HG03565 (cell line): Measurements from ENCODE around the gene DGKI.

Experiments
- ATAC-seq: cut with Tn5 transposase; IDR thresholded peaks from one replicate; pipeline ENCODE4 v1.9.1; 2021; ENCODE audit warnings: mild to moderate bottlenecking, moderate library complexity; ENCODE audit not compliant: unreplicated experiment

Gene DGKI

GRCh38 chr7:137846827-137847567 is at the start of gene DGKI:
Gene DGKI, minus strand, starts transcription at chr7:137846974.
- ATAC-seq = peak; percentile 44

GRCh38 chr7:137895301-137896221 is 48.8 kb upstream of the DGKI start:
- ATAC-seq = peak; percentile 74

GRCh38 chr7:137893143-137893742 is 46.5 kb upstream of the DGKI start:
- no peak for ATAC-seq

- no peak for ATAC-seq
These were observed 44.4 kb upstream of the DGKI start for GRCh38 chr7:137891016-137891655.

GRCh38 chr7:137890449-137890921 is 43.7 kb upstream of the DGKI start:
- no peak for ATAC-seq

GRCh38 chr7:137888241-137888640 is 41.5 kb upstream of the DGKI start:
- ATAC-seq = no peak

GRCh38 chr7:137886746-137887145 is 40.0 kb upstream of the DGKI start:
- ATAC-seq = no peak

GRCh38 chr7:137886281-137886680 is 39.5 kb upstream of the DGKI start:
- no peak for ATAC-seq

DNA sequence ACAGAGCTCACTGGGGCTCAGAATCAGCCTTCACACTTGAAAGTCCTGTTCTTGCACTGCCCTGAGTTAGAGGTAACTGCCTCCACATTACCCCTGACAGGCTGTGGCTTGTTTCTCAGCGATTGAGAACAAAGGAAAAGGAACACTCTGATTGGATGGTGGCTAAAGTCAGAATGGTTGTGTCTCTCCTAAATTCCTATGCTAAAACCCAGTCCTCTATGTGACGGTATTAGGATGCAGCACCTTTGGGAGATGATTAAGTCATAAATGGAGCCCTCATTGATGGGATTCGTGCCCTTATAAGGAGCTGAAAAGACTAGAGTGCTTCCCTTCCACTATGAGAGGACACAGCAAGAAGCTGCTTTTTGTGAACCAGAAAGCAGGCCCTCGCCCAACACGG is 38.9 kb upstream of the DGKI start:
- no peak for ATAC-seq

GRCh38 chr7:137882806-137883205 is 36.0 kb upstream of the DGKI start:
- no peak for ATAC-seq

- peak; percentile 96 for ATAC-seq
These were observed 35.5 kb upstream of the DGKI start for GRCh38 chr7:137882261-137882668.

DNA sequence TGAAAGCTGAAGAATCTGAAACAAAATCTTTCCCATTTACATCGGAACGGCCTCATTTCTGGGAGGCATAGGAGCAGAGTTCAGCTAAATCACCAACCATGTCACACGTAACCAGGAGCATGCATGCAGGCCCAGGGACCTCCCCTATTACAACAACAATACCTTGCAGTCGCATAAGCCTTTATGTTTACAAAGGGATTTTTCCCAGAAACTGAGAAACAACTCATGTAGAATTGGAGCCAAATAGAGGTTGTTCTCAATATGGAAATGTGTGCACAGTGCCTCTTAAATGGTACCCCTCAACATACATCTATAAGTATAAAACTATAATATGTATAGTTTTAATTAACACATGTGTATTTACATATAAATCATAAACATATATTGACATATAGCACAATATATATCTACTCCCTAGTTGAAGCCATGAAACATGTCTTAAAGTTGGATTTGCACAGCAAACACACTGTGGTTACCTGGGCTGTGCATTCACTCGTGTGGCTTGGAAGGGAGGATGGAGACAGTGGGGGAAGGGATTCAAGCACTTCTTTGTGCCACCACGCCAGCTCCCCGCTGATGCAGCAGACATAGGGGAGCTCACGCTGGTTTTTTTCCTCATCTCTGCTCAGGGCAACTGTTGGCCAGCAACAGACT is 35.0 kb upstream of the DGKI start:
- ATAC-seq = peak; percentile 7

DNA sequence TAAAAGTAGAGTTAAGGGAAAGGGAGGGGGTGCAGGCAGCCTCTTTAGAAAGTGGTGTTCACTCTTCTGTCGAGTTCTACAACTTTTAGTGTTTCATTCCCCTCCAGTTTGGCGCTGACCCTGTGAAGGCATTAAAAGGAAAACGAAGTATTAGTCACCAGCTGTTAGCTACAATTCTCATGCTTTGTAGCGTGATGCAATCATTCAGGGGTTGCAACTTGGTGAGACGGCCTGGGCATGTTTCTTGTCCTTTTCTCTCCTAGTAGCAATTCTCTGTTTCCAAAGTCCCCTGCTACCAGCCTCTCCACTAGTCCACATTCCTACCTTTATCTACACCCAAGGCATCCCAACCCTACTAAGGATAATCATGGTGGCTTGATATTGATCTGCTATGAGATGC is 33.7 kb upstream of the DGKI start:
- no peak for ATAC-seq

DNA sequence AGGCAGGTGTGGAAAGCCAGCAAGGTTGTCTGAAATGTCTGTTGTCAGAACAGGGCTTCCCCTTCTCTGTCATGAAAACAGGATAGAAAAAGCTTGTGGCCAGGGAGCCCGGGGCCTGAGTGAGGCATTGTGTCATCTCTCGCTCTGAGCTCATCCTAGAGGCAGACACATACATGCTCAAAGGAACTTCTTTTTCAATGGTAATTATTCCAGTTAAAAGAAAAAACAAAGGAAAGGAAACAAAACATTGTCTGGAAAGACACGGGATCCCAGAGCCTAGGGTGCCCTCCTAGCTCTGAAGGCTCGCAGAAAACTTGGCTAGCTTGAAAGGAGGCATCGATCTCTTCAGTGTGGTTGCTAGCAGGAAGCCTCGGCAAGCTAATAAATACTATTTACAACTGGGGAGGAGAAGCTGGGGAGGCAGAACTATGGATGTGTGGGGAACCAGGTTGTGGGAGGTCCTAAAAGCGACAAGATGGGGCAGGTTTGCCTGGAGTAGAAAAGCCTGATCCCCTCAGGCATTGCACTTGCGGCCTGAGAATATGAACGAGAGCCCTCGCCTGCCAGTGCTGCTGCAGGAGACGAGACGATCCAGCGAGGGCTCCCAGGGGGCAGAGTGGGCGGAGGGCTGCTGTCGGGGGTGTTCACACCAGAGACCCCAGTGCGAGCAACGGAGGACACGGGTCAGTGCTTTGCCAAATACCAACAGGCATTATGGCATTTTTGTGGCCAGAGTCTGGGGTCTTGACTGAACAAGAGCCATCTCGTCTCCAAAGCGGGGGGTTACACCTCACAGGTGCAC is 32.8 kb upstream of the DGKI start:
- no peak for ATAC-seq

DNA sequence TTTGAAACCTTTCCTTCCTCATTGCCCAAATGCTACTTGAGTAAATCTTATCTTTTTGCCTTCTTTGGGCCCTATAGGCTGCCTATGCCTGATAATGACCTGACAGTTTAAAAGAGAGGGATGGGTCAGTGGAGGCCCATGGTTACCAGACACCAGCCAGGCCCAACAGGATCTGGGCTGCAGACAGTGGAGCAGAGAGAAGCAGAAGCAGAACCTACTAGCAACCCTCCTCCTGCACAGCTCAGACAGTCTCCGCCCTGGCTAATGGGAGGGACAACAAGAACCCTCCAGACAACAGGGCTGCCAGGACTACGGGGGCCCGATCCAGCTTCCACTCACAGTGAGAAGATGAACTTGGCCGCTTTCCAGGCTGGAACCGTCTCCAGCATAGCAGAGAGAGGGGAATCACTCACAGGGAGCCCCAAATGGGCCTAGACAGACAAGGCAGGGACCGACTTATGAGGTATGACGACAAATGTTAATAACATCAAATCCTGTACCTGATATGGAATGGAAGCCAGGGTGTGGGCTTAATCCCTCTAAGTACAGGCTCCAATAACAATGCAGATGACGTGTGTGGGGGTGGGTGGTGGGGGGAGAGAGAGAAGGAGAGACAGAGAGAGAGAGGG is 31.7 kb upstream of the DGKI start:
- ATAC-seq = no peak

DNA sequence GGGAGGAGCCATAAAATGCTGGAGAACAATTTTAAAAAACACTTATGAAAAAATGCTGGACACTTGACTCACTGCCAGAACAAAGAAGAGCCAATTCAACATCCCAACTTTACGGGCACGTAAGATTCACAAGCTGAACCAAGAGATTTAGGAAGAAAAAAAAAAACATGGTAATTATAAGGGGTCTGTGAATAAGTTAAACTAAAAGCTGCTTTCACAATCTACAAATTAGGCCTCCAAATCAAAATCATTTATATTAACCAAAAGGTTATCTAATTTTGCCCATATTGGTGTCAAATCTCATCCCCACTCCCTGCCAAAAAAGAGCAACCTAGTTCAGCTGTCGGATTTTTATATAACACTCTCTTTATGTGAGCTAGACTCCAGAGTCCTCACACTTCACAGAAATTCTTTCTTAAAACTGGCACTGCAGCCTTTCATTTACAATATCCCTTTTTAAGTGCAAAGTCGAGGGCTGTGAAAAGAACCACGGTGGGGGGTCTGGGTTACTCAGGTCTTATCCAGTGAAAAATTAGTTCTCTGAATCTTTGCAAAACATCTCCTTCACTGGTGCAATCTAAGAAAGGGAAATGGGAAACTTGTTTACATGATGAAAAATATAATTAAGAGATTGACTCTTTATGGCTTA is 30.4 kb upstream of the DGKI start:
- ATAC-seq = no peak

DNA sequence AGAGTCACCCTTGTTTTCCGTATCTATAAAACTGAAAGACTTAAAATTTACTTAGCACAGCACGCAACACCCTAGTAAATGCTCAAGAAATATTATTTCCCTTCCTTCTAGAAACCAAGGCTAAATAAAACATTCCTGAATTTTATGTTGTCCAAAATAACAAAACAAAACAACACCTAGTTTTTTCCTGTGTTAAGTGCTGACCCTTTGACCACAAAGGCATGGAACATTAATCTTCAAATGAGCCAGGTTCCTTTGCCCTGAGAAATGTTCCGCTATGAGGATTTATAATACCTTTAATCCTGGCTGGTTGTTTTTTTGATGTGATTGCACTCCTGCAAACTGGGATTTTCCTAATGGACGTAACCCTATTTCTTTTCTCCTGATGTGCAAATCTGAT is 29.0 kb upstream of the DGKI start:
- no peak for ATAC-seq

DNA sequence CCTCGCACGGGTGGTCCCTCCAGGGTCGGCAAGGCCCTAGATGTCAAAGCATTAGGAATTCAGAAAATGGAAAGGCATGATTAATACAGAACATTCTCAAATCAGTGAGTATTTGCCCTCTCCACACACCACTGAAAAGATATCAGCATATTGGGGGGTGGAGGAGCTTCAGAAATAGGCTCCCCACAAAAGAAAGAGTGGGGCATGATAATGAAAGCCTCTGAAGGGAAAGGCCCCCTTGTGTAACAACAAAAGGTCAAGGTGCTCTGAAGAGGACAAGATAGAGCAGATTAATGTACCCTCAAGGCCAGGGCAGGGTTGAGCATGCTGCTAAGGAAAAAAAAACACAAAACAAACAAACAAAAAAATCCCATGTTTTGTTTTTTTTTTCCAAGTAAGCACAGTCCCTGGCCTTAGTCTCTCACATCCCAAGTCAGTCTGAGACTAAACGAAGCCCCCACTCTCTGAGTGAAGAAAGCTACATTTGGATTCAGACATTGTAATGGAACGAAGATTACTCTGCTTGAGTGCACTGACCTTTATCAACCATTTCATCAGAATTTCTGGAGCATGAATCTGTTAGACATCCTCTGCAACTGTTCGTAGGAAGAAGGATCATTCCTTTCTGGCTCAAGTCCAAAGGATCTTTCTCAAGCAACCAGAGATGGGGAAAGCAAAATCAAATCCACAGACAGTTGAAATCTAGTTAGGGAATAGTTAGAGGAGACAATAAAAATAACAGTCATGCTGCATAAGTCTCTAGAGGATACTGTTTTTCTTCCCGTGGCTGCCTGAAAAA is 27.4 kb upstream of the DGKI start:
- ATAC-seq = no peak
